Right lobe of liver (tissue), 4 donors: Measurements from ENCODE around the gene SH2B3.

Experiments used
- POLR2A ChIP-seq: fragments of 450-650 bp; IDR thresholded peaks from one replicate; pipeline ENCODE4 v1.6.1; 2017; ENCODE audit warnings: antibody characterized with exemption, mild to moderate bottlenecking
- TF ChIP-seq, protein P1 (sequence below), 4 donors: fragments of 200-600 bp in 3 of 4; fragments of 450-650 bp in 1 of 4; IDR thresholded peaks; one replicate each; pipeline versions ENCODE4 v1.5.1 to v1.8.0; 2016 to 2022; ENCODE audit warnings: antibody characterized with exemption in 4 of 4, mild to moderate bottlenecking in 2 of 4
- donor health status: DM: no; HTN: no; CAD: no.
- donor health status: DM: no; HTN: no; CAD: no.
- donor health status: DM: no; HTN: yes; CAD: no.

GRCh38 chr12:111406474-111407376, 1.0 kb downstream of the SH2B3 start:
- TF ChIP-seq, protein P1, sequence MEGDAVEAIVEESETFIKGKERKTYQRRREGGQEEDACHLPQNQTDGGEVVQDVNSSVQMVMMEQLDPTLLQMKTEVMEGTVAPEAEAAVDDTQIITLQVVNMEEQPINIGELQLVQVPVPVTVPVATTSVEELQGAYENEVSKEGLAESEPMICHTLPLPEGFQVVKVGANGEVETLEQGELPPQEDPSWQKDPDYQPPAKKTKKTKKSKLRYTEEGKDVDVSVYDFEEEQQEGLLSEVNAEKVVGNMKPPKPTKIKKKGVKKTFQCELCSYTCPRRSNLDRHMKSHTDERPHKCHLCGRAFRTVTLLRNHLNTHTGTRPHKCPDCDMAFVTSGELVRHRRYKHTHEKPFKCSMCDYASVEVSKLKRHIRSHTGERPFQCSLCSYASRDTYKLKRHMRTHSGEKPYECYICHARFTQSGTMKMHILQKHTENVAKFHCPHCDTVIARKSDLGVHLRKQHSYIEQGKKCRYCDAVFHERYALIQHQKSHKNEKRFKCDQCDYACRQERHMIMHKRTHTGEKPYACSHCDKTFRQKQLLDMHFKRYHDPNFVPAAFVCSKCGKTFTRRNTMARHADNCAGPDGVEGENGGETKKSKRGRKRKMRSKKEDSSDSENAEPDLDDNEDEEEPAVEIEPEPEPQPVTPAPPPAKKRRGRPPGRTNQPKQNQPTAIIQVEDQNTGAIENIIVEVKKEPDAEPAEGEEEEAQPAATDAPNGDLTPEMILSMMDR (IDR thresholded peaks at IDR 0.05), result no peak
- TF ChIP-seq POLR2A, result no peak
